ENCODE measurements around the gene MSN.

The MSN gene

DNA sequence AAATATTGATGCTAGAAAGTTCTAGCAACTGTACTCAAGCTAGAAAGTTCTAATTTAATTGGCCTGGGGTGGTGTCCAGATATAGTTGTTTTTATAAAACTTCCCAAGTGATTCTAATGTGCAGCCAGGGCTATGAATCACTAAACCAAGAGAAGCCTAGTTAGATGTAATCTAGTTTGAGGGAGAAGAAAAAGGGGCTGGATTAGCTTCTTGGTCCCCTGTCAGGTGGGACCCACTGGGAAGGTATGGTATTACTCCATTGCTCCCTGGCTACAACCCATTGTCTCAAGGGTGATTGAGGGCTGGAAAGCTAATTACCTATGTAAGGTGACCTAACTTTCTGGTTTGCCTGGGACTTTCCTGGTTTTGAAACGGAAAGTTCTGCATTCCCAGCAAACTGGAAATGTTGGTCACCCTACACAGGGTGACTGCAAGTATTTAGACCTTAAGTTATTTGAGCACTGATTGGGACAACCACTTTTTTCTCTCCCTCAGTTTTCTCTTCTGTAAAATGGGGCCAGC, 23.9 kb upstream of the MSN start:
- Histone ChIP-seq H3K27ac (ENCODE audit: extremely low read depth, low read depth, low read length) (no peak overlapping the region), H3K9me3 (ENCODE audit: control insufficient read depth, insufficient read depth, low read depth, low read length) (no peaks in the 10 kb centered on the region), H3K36me3 (ENCODE audit: control insufficient read depth in 2 of 2, insufficient read depth in 1 of 2, low read length in 2 of 2) (no peaks in the 10 kb centered on the region), H3K4me3 (ENCODE audit: low read depth, low read length) (no peak overlapping the region), H3K4me1 (ENCODE audit: control insufficient read depth, insufficient read depth, low read length) (no peaks in the 10 kb centered on the region)
- ChIA-PET CTCF (interaction anchor here (1.1 kb wide), 1 partner anchor 47 kb away, joined by 3 read pairs; no protein-coding TSS in a partner anchor), POLR2A (interaction anchor here (2.0 kb wide), 1 partner anchor 24 kb away, joined by 7 read pairs; the partner anchor contains the start of gene MSN)
- no peak for TF ChIP-seq ZNF23 (tag by site-specific recombination; IDR thresholded peaks at IDR 0.05; ENCODE audit: borderline replicate concordance)
- no peak for TF ChIP-seq ZNF169 (tag by site-specific recombination; IDR thresholded peaks at IDR 0.05)
- no peak for TF ChIP-seq ZNF266 (tag by site-specific recombination; IDR thresholded peaks at IDR 0.05; ENCODE audit: low read depth)
- no peak for TF ChIP-seq ZNF624 (tag by site-specific recombination; IDR thresholded peaks at IDR 0.05)

DNA sequence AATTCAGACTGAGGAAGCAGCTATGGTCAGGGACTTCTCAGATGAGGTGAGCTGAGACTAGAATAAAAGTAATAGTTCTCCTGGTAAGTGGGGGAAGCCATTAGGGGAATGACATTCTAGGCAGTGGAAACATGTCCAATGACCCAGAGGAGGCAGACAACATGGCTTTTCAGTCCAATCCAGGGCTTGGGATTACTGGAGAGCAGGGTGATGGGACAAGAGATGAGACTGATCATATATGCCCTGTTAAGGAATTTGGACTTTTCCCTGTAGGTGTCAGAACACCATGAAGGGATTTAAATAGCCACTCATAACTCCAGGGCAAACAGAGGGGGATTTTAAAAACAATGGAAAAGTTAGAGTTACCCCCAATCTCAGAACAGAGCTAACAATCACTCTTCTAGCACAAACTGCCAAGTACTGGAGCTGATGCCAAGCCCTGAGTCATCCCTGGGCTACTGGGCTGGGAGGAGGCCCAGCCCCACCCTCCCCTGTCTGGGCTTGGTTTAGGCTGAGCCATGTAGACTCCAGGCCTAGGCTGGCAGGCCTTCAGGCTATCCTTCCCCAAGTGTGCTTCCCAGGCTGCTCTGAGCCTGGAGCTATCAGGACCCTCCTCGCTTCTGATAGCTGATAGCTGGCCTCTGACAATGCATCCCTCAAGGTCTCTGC, 22.7 kb upstream of the MSN start:
- ChIA-PET POLR2A (interaction anchor here (0.8 kb wide), 2 partner anchors 22 to 26 kb away, joined by 3 to 5 read pairs; no protein-coding TSS in a partner anchor), CTCF (interaction anchor here (1.1 kb wide), 1 partner anchor 48 kb away, joined by 3 read pairs; no protein-coding TSS in a partner anchor)
- Histone ChIP-seq H3K36me3 (ENCODE audit: control insufficient read depth in 2 of 2, insufficient read depth in 1 of 2, low read length in 2 of 2) (no peaks in the 10 kb centered on the region), H3K27ac (ENCODE audit: extremely low read depth, low read depth, low read length) (no peak overlapping the region), H3K9me3 (ENCODE audit: control insufficient read depth, insufficient read depth, low read depth, low read length) (no peaks in the 10 kb centered on the region), H3K4me3 (ENCODE audit: low read depth, low read length) (no peak overlapping the region), H3K4me1 (ENCODE audit: control insufficient read depth, insufficient read depth, low read length) (no peaks in the 10 kb centered on the region)
- TF ChIP-seq PRDM10 (tag by site-specific recombination; IDR thresholded peaks at IDR 0.05): peak; percentile 61
- no peak for TF ChIP-seq ZNF248 (tag by site-specific recombination; IDR thresholded peaks at IDR 0.05)

GRCh38 chrX:65647801-65648200, 19.7 kb upstream of the MSN start:
- CTCF ChIA-PET: no interaction called here
- no peaks in the 10 kb centered on the region for H3K36me3 ChIP-seq (ENCODE audit: control insufficient read depth in 2 of 2, insufficient read depth in 1 of 2, low read length in 2 of 2)
- H3K27ac ChIP-seq (ENCODE audit: extremely low read depth, low read depth, low read length): no peak overlapping the region
- TF ChIP-seq ZNF514 (tag by site-specific recombination; IDR thresholded peaks at IDR 0.05) (no peak), ZBTB48 (tag by site-specific recombination; IDR thresholded peaks at IDR 0.05) (no peak), ZNF155 (tag by site-specific recombination; IDR thresholded peaks at IDR 0.05) (no peak), ZNF843 (tag by site-specific recombination; IDR thresholded peaks at IDR 0.05) (no peak), GLIS2 (tag by site-specific recombination; IDR thresholded peaks at IDR 0.05) (no peak), ZFP41 (tag by site-specific recombination; IDR thresholded peaks at IDR 0.05; ENCODE audit: borderline replicate concordance) (no peak)
- no peak overlapping the region for H3K4me3 ChIP-seq (ENCODE audit: low read depth, low read length)
- no peaks in the 10 kb centered on the region for H3K4me1 ChIP-seq (ENCODE audit: control insufficient read depth, insufficient read depth, low read length)
- POLR2A ChIA-PET: no interaction called here
- H3K9me3 ChIP-seq (ENCODE audit: control insufficient read depth, insufficient read depth, low read depth, low read length): no peaks in the 10 kb centered on the region

DNA sequence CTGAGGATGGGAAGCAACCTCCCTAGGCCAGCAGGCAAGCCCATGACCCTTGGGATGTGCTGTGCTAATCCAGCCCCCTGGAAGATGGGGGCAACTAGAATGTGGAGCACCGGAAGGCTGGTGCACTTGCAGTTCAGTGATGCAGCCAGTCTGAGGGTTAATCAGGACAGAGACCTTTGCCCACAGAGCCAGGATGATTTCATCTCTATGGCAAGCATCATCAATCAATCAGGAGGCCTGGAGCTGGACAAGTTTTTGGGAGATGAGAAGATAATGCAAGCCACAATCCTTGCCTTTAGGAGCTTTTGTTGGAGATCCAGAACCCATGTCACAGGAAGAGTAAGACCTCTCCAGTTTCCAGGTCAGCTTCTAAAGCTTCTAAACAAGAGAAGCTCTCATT, 15.4 kb upstream of the MSN start:
- Histone ChIP-seq H3K4me3 (ENCODE audit: low read depth, low read length) (no peak overlapping the region), H3K27ac (ENCODE audit: extremely low read depth, low read depth, low read length) (no peak overlapping the region), H3K36me3 (ENCODE audit: control insufficient read depth in 2 of 2, insufficient read depth in 1 of 2, low read length in 2 of 2) (no peaks in the 10 kb centered on the region), H3K4me1 (ENCODE audit: control insufficient read depth, insufficient read depth, low read length) (no peaks in the 10 kb centered on the region), H3K9me3 (ENCODE audit: control insufficient read depth, insufficient read depth, low read depth, low read length) (no peaks in the 10 kb centered on the region)
- POLR2A ChIA-PET: no interaction called here
- CTCF ChIA-PET: no interaction called here
- no peak for TF ChIP-seq REST (tag by site-specific recombination; IDR thresholded peaks at IDR 0.05)
- TF ChIP-seq OSR2 (tag by site-specific recombination; IDR thresholded peaks at IDR 0.05): no peak
- TF ChIP-seq ZNF621 (tag by site-specific recombination; IDR thresholded peaks at IDR 0.05): no peak
- TF ChIP-seq SP3 (tag by site-specific recombination; IDR thresholded peaks at IDR 0.05): no peak
- no peak for TF ChIP-seq ZNF514 (tag by site-specific recombination; IDR thresholded peaks at IDR 0.05)
- no peak for TF ChIP-seq ZNF658 (tag by site-specific recombination; IDR thresholded peaks at IDR 0.05)
- no peak for TF ChIP-seq ZNF843 (tag by site-specific recombination; IDR thresholded peaks at IDR 0.05)
- no peak for TF ChIP-seq ZNF280C (tag by site-specific recombination; IDR thresholded peaks at IDR 0.05)
- TF ChIP-seq ZBTB17 (tag by site-specific recombination; IDR thresholded peaks at IDR 0.05): no peak
